ENCODE results near the gene MTERF4.

MTERF4 gene

GRCh38 chr2:241066171-241066892 is 35.8 kb downstream of the MTERF4 start:
- H4K20me1 ChIP-seq, result peaks cover 20% of the 10 kb centered on the region; the same call in 1 of the 2 replicates
- TF ChIP-seq Cebpa-rat (IDR thresholded peaks at IDR 0.05), result no peak

GRCh38 chr2:241065355-241065803 is 36.7 kb downstream of the MTERF4 start:
- Histone ChIP-seq H4K20me1 (peaks cover 13% of the 10 kb centered on the region; the same call in 1 of the 2 replicates), H3K9me3 (no peaks in the 10 kb centered on the region)

More at GRCh38 chr2:241066171-241066892, 35.8 kb downstream of the MTERF4 start:
- H3K4me1 ChIP-seq, result no peaks in the 10 kb centered on the region; the same call in 1 of the 2 replicates
- no peaks in the 10 kb centered on the region for H3K27me3 ChIP-seq
- H3K36me3 ChIP-seq, result no peaks in the 10 kb centered on the region
- no peak overlapping the region for H3K4me3 ChIP-seq
- H3K27ac ChIP-seq, result no peak overlapping the region
- no peak overlapping the region for H3K9ac ChIP-seq
- H3K9me3 ChIP-seq, result no peaks in the 10 kb centered on the region
- no peak overlapping the region for H3K4me2 ChIP-seq

GRCh38 chr2:241064802-241065354 is 37.2 kb downstream of the MTERF4 start:
- H3K4me3 ChIP-seq, result no peak overlapping the region
- no peak overlapping the region for H3K27ac ChIP-seq
- H4K20me1 ChIP-seq, result peaks cover 12% of the 10 kb centered on the region; the same call in 1 of the 2 replicates
- no peaks in the 10 kb centered on the region; the same call in 1 of the 2 replicates for H3K4me1 ChIP-seq
- H3K9ac ChIP-seq, result no peak overlapping the region
- H3K27me3 ChIP-seq, result no peaks in the 10 kb centered on the region
- no peak overlapping the region for H3K4me2 ChIP-seq
- TF ChIP-seq Cebpa-rat (IDR thresholded peaks at IDR 0.05), result no peak
- H3K36me3 ChIP-seq, result no peaks in the 10 kb centered on the region
- H3K9me3 ChIP-seq, result no peaks in the 10 kb centered on the region

More at GRCh38 chr2:241065355-241065803, 36.7 kb downstream of the MTERF4 start:
- H3K27me3 ChIP-seq, result no peaks in the 10 kb centered on the region
- H3K36me3 ChIP-seq, result no peaks in the 10 kb centered on the region
- no peaks in the 10 kb centered on the region; the same call in 1 of the 2 replicates for H3K4me1 ChIP-seq
- TF ChIP-seq Cebpa-rat (IDR thresholded peaks at IDR 0.05), result no peak
- H3K9ac ChIP-seq, result no peak overlapping the region
- H3K27ac ChIP-seq, result no peak overlapping the region
- no peak overlapping the region for H3K4me2 ChIP-seq
- no peak overlapping the region for H3K4me3 ChIP-seq

GRCh38 chr2:241064008-241064801 is 37.9 kb downstream of the MTERF4 start:
- no peaks in the 10 kb centered on the region for H3K27me3 ChIP-seq
- H3K9me3 ChIP-seq, result no peaks in the 10 kb centered on the region
- H3K4me3 ChIP-seq, result no peak overlapping the region
- no peak overlapping the region for H3K27ac ChIP-seq
- H4K20me1 ChIP-seq, result peaks cover 12% of the 10 kb centered on the region; the same call in 1 of the 2 replicates
- H3K4me2 ChIP-seq, result peak overlapping the region; percentile 37; the same call in 1 of the 2 replicates
- TF ChIP-seq Cebpa-rat (IDR thresholded peaks at IDR 0.05), result no peak
- no peaks in the 10 kb centered on the region; the same call in 1 of the 2 replicates for H3K4me1 ChIP-seq
- no peaks in the 10 kb centered on the region for H3K36me3 ChIP-seq
- H3K9ac ChIP-seq, result no peak overlapping the region

- Histone ChIP-seq H3K27me3 (no peaks in the 10 kb centered on the region), H3K9me3 (no peaks in the 10 kb centered on the region), H3K27ac (no peak overlapping the region), H3K4me2 (peak overlapping the region; percentile 37; the same call in 1 of the 2 replicates), H3K36me3 (no peaks in the 10 kb centered on the region), H4K20me1 (peaks cover 8% of the 10 kb centered on the region; the same call in 1 of the 2 replicates), H3K4me3 (no peak overlapping the region), H3K4me1 (no peaks in the 10 kb centered on the region; the same call in 1 of the 2 replicates), H3K9ac (no peak overlapping the region)
- no peak for TF ChIP-seq Cebpa-rat (IDR thresholded peaks at IDR 0.05)
Measured at GRCh38 chr2:241063587-241063986, 38.5 kb downstream of the MTERF4 start.

GRCh38 chr2:241063093-241063551 is 39.0 kb downstream of the MTERF4 start:
- no peaks in the 10 kb centered on the region for H3K36me3 ChIP-seq
- H3K4me2 ChIP-seq, result no peak overlapping the region
- H3K9me3 ChIP-seq, result no peaks in the 10 kb centered on the region
- no peak overlapping the region for H3K27ac ChIP-seq
- no peaks in the 10 kb centered on the region; the same call in 1 of the 2 replicates for H3K4me1 ChIP-seq
- peaks cover 5% of the 10 kb centered on the region; the same call in 1 of the 2 replicates for H4K20me1 ChIP-seq
- no peak overlapping the region for H3K4me3 ChIP-seq
- no peaks in the 10 kb centered on the region for H3K27me3 ChIP-seq
- TF ChIP-seq Cebpa-rat (IDR thresholded peaks at IDR 0.05), result no peak
- no peak overlapping the region for H3K9ac ChIP-seq

- H3K9ac ChIP-seq, result no peak overlapping the region
- H3K4me3 ChIP-seq, result no peak overlapping the region
- no peak overlapping the region for H3K4me2 ChIP-seq
- no peaks in the 10 kb centered on the region for H3K36me3 ChIP-seq
- TF ChIP-seq Cebpa-rat (IDR thresholded peaks at IDR 0.05), result no peak
- H3K27ac ChIP-seq, result no peak overlapping the region
- H3K27me3 ChIP-seq, result no peaks in the 10 kb centered on the region
- H3K9me3 ChIP-seq, result no peaks in the 10 kb centered on the region
- peaks cover 4% of the 10 kb centered on the region; the same call in 1 of the 2 replicates for H4K20me1 ChIP-seq
- H3K4me1 ChIP-seq, result no peaks in the 10 kb centered on the region; the same call in 1 of the 2 replicates
Measured at GRCh38 chr2:241062389-241063092, 39.5 kb downstream of the MTERF4 start.

- no peak overlapping the region for H3K4me2 ChIP-seq
- H3K9ac ChIP-seq, result no peak overlapping the region
- no peaks in the 10 kb centered on the region; the same call in 1 of the 2 replicates for H3K4me1 ChIP-seq
- H3K27me3 ChIP-seq, result no peaks in the 10 kb centered on the region
- H3K27ac ChIP-seq, result no peak overlapping the region
- H3K36me3 ChIP-seq, result no peaks in the 10 kb centered on the region
- no peaks in the 10 kb centered on the region for H3K9me3 ChIP-seq
- no peak for TF ChIP-seq Cebpa-rat (IDR thresholded peaks at IDR 0.05)
- no peaks in the 10 kb centered on the region; the same call in 1 of the 2 replicates for H4K20me1 ChIP-seq
- no peak overlapping the region for H3K4me3 ChIP-seq
Measured at GRCh38 chr2:241061275-241061674, 40.8 kb downstream of the MTERF4 start.

Data from BLaER1 (cell line).